GM18502 (cell line): Measurements from ENCODE around the gene VIPAS39.

ENCODE experiments used
- ATAC-seq: cut with Tn5 transposase; IDR thresholded peaks from one replicate; pipeline ENCODE4 v1.9.1; 2021; ENCODE audit warnings: mild to moderate bottlenecking; ENCODE audit not compliant: unreplicated experiment, poor library complexity

Gene VIPAS39

GRCh38 chr14:77409131-77409533, 48.3 kb downstream of the VIPAS39 start:
- no peak for ATAC-seq

GRCh38 chr14:77407158-77407557, 50.2 kb downstream of the VIPAS39 start:
- ATAC-seq = no peak

- no peak for ATAC-seq
Measured at GRCh38 chr14:77406718-77407117, 50.7 kb downstream of the VIPAS39 start.

DNA sequence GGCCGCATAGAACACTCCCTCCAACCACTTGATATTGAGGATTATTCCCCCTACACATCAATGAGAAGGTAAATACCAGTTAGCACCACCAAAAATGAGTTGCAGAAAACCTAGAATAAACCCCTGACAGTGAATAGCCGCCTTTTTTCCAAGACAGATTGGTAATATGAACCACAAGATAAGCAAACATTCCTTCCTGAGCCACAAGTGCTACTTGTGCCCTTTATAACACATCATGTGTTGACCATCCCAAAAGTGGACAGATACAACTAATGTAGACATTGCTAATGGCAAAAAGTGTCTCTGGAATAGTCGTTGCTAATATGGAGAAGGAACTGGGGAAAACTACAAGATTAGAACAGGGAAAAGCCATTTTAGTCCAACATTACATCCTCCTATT, 51.3 kb downstream of the VIPAS39 start:
- ATAC-seq = no peak

- no peak for ATAC-seq
Measured at GRCh38 chr14:77403768-77404167, 53.6 kb downstream of the VIPAS39 start.

DNA sequence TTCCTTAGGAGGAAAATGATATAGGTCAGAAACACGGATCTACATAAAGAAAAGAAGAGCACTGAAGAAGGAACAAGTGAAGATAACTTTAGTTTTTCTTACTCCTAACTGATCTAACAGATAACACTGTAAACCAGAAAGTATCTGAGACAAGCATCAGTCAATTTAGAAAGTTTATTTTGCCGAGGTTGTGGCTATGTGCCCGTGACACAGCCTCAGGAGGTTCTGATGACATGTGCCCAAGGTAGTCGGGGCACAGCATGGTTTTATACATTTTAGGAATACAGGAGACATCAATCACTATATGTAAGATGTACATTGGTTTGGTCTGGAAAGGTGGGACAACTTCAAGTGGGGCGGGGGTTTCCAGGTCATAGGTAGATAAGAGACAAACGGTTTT, 57.2 kb downstream of the VIPAS39 start:
- no peak for ATAC-seq

DNA sequence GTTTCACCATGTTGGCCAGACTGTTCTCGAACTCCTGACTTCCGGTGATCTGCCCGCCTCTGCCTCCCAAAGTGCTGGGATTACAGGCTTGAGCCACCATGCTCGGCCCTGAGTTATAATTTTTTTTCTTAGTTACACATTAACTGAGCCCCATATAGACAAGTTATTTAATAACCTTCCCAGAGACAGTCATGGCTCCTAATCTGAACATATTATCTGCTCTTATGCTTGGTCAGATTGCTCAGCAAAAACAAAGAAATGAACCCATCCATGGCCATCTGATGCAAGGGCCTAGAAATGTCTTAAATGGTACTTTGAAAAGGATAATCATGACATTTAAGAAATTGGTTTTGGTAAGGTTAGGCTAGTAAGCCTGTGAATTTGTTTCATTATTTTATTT, 67.2 kb downstream of the VIPAS39 start:
- ATAC-seq = no peak

GRCh38 chr14:77378701-77379100, 78.7 kb downstream of the VIPAS39 start:
- no peak for ATAC-seq

DNA sequence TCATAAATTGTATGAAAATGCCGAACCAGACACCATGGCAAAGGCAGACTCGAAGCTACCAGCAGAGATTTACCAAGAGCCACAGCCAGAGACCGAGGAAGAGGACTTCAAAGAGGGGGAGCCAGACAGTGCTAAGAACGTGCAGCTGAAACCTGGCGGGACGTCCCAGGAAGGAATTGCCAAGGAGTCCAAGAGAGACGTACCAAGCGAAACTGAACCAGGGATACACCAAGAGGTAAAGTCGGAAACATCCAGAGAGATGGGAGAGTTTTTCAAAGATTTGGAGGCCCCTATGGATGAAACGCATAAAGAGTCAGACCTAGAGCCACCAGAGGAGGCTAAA, 79.9 kb downstream of the VIPAS39 start:
- peak; percentile 4 for ATAC-seq

GRCh38 chr14:77376771-77377501, 80.5 kb downstream of the VIPAS39 start, which contains the start of the genes SAMD15 and TMED8:
SAMD15 (plus strand) TSS chr14:77377379; CDS start chr14:77377419, 40 bp downstream.
TMED8 (minus strand) TSS chr14:77377094; CDS start chr14:77377053, 41 bp downstream.
- peak; percentile 87 for ATAC-seq
